G401 (cell line): ENCODE results near the gene CIZ1. TPM values are rescaled to one million over a fixed set of nuclear protein-coding genes. Genes with fewer than 3 reads are reported as not detected.

ENCODE experiments used
- DNase-seq: peaks from one replicate; pipeline ENCODE4 v3.0.0-alpha.2; 2015; ENCODE audit warnings: low spot score
- in situ Hi-C: cut with HindIII; loops from 2 replicates; pipeline ENCODE4 v1.10.0; 2016; ENCODE audit warnings: low sequenced_read_pairs, mixed read lengths
- total RNA-seq: library from RNA; depleted of rRNA; stranded (reverse); fragments of >200 nt; shearing (Covaris generic); gene quantifications from 2 replicates; pipeline ENCODE4 v1.2.3, GENCODE V29; 2014

Gene CIZ1
- total RNA-seq, 1 experiment from 2014 or later: 17.5 TPM

DNA sequence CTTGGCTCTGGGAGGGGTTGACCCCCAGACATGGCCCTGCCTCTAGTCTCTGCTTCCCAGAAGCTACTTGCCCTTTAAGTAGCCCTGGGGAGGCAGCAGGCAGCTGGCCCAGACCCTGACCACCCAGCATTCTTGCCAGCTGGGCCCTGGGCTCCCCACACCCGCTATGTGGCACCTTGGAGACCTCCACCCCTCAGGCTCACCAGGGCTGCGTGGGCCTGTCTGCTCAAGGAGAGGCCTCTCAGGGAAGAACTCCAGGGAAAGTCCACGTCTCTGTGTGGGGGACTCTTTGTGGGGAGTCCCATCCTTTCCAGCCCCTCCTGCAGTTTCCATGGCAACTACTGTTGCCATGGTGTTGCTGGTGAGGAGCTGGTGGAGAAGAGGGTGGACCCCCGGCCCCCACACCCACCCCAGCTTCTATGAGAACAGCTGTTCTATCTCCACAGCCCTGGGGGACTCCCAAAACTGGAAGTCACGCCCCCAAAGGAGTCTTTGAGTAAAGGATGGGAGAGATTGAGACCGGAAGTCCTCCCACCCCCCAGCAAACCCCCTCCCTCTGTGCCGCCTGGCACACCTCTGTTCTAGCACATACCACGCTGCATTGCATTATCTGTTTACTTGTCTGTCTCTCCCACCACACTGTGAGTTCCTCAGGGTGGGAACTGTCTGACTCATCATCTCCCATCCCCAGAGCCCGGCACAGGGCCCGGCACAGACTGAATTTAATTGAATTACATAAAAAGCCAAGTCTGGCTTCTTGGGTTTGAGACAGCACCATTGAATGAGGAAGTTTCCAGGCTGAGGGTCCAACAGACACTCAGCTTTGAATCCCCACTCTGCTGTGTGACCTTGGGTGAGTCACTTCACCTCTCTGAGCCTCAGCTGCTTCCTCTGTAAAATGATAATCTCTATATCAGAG, 24.4 kb upstream of the CIZ1 start:
- in situ Hi-C loops: no loop called here
- peak; percentile 20 for DNase-seq

DNA sequence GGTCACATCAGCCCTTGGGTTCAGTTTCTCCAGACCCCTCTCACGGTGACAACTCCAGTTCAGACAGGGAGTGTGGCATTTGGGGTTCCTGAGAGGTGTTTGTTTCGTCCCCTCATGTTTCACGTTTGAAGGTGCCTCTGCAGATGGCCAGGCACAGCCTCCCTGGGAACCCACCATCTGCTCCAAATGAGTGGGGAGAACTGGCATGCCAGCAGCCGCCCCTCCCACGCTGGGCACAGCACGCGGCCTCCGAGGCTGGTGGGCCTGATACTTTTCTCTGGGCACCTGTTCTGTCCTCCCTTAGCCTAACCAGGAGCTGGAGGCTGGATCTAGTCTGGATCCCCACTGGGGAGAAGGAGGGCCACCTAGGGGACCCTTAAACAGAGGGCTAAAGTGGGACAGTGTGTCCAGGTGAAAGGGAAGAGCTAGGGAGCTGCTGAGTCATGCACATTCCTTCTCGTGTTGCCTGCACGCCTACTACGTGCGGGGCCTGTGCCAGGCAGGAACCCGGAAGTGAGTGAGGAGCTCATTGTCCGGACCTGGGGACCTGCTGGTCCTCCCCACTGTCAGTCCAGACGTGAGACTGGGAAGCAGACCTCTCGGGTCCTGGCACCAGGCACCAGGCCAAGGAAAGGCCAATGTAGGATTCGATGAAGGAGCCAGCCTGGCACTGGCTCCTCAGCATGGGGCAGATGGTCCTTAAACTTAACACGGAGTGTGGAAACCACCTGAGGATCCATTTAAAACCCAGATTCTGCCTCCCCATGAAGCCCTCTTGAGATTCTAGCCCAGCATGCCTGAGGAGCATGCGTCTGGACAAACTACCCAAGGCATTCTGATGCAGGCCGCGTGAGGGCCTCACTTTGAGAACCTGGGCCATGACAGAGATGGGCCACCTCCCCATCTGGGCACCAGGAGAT, 23.5 kb upstream of the CIZ1 start:
- peak; percentile 85 for DNase-seq
- in situ Hi-C loops: no loop called here

DNA sequence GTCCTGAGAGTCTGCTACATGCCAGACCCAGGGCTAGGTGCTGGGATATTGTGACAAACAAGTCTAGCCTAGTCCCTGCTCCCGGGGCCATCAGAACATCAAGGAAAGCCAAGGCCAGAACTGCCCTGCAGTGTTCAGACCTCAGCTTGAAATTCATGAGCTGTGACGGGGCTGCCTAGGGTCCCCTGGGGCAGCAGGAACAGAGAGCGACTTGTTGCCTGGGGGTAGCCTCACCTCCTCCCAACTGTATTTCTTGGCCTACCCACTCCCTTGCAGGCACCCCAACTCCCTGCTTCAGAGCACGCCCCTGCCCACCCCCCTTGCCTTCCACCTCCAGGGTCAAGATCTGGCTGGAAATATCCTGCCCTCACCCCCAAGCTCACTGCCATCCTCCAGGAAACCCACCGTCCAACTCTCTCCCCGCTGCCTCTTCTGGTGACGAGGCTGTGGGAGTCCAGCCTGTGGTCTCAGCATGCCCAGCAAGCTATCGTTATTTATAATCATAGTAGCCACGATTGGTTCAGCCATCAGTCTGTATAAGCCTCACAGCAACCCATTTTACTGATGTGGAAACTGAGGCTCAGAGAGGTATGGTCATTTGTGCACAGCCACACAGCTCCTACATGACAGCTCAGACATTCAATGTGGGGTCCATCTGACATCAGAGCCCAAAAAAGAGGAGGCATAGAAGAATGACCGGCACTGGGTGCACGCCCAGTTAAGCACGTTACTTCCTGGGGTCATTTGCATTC, 22.6 kb upstream of the CIZ1 start:
- in situ Hi-C loops: no loop called here
- DNase-seq: peak; percentile 44

DNA sequence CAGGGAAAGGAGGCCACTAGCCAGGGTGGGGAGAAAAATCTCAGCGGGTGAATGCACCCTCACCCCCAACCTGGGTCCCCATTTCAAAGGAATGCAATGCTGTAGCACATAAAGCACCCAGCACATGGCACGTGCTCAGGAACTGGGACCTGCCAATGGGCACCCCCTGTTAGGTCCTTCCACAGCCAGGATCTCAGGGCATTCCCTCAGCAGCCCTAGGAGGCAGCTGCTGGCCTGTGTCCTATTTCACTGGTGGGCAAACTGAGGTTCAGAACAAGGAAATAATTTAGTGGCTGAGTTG, 20.6 kb upstream of the CIZ1 start:
- no peak for DNase-seq
- in situ Hi-C loops: no loop called here

DNA sequence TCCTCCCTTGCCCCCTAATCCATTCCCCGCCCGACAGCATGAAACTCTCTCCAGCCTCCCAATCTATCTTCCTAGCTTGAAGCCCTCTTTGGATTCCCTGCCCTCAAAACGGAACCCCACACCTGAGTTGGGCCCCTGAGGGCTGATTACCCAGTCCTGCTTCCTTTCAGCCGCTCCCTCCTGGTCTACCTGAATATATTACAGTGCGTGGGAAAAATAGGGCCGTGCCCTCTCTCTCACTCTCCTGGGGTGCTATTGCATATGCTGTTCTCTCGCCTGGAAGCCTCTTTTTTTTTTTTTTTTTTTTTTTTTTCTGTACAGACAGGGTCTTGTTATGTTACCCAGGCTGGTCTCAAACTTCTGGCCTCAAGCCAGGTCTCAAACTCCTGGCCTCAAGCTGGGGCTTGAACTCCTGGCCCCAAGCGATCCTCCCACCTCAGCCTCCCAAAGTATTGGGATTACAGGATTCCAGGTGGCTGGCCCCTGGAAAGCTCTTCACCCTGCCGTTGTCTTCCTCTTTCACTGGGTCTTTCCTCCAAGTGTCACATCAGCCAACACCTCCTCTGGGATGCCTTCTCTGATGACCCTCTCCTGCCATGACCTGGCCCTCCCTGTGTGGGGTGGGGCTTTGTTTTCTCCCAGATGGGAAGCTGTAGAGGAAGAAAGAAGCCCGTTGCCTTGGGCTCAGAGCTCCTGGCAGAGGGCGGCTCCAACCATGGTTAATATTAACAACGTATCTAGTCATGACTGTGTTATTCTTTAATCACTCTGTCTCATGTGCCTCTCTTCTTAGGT, 20.0 kb upstream of the CIZ1 start:
- in situ Hi-C loops: no loop called here
- DNase-seq: peak; percentile 19

DNA sequence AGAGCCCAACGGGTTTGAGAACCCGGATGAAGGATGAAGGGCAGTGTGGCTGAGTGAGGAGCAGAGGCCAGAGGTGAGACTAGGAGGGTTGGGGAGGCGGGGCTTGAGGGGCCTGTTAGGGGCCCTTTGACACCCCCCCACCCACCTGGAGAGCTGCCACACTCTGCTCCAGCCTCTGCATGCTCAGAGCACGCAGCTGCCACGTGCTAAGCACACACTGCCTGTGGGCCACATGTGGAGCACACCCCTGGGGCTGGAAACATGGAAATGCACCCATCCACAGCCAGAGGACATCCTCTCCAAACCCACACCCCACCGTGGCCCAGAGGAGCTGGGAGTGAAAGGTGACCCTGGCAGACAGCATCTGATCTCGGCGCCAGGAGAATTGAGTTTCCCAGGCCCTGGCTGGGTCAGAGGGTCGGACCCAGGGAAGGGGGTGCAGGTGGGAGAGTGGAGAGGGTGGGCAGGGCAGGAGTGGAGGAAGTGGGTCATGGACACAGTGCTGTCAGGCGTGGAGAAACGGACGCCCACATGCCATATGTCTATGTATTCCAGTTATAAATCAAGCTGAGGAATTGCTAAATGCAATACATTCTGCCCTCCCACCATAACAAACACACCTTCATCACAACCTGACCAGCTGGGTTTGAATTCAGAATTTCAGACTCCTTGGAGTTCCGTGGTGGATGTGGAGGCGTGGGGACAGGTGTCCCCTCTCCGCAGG, 17.7 kb upstream of the CIZ1 start:
- in situ Hi-C loops: no loop called here
- DNase-seq: peak; percentile 49

DNA sequence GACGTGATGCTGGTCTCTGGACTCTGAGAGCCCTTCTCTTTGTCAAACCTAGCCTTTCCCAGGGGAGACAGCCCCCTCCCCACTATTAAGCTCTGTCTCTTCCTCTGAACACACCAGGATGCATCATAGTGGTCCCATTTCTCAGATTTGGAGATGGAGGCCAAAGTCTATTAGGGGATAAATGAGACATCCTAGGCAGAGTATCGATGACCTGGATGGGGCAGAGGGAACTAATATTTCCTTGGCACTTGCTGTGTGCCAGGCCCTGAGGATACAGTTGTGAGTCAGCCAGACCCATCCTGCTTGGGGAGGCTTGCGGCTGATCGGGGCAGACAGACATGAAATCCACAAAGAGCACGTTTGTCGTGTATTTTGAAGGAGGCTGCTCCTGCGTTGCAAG, 17.0 kb upstream of the CIZ1 start:
- peak; percentile 13 for DNase-seq
- in situ Hi-C loops: no loop called here

DNA sequence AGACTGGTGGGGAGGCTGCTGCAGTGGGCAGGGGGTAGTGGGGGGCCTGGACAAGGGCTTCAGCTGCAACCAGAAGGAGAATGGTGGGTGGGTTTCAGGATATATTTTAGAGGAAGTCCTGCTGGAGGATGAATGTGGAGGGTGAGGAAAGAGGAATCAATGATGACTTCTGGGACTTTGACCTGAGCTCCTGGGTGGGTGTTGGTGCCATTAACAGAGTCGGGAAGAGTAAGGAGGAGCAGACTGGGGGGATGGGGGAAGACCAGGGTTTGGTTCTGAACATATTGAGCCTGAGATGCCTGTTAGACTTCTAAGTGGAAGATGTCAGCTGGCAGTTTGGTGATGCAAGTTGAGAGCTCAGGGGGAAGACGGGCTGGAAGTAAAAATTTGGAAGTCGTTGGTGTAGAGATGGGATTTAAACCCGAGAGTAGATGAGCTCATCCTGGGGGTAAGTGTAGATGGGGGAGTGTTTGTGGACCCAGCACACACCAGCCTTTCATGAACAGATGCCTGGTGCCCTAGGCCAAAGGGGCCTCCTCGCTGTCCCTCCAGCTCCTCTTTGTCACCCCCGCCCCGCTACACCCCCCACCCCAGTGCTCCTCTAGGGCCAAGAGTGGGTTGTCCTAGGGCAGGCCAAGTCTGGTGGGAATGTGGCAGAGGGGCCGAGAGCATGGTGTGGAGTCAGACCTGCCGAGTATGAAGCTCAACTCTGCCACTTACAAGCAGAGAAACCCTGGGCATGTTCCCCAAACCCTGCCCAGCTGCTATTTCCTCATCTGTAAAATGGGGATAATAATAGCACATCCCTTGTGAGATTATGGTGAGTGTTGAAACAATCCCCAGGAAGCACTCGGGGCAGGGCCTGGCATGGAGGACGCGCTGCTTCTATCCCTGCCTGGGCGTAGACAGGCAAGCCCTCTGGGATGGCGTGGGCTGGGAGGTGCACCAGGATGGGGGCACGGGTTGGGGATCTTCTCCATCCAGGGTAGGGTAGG, 15.8 kb upstream of the CIZ1 start:
- in situ Hi-C loops: no loop called here
- DNase-seq: peak; percentile 35

DNA sequence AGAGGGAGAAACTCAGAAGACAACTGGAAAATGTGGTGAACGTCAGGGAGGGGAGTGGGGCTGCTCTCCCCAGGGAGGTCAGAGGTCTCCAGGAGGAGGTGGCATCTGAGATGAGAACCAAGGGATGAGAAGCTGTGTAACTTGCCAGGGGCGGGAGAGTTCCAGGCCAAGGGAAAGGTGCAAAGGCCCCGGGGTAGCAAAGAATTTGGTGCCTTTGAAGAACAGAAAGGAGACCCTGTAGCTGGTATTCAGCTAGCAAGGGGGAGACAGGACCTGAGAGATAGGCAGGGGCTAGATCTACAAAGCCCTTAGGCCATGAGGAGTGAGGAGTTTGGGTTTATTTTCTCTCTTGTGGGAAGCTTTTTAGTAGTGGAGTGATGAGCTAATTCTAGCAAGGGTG, 15.1 kb upstream of the CIZ1 start:
- in situ Hi-C loops: no loop called here
- DNase-seq: peak; percentile 17

DNA sequence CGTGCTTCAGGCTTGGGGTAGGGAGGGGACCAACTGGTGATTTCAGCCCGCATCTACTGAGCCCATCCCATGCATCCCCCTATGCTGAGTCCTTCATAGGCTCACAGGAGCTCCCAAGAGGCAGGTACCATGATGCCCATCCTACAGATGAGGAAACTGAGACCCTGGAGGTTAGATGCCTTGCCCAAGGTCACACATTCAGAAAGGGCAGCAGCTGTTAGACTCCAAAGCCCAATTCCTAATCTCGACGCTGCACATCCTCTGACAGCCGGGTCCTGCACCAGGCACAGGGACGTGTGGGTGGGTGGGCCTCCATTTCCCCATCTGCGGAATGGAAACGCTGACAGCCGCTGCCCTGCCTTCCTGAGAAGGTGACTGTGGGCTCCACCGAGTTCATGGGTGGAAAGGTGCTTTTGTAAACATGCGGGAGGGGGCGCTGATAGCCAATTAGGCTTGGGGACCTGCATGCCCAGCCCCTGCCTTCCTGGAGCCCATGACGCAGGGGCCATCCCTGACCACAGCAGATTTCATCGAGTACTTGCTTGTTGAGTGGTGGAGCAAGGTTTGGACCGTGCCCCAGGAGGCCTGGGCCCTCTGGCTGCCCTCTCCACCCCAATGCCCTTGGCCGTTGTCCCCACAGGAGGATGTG, 14.0 kb upstream of the CIZ1 start:
- in situ Hi-C loops: no loop called here
- peak; percentile 29 for DNase-seq

DNA sequence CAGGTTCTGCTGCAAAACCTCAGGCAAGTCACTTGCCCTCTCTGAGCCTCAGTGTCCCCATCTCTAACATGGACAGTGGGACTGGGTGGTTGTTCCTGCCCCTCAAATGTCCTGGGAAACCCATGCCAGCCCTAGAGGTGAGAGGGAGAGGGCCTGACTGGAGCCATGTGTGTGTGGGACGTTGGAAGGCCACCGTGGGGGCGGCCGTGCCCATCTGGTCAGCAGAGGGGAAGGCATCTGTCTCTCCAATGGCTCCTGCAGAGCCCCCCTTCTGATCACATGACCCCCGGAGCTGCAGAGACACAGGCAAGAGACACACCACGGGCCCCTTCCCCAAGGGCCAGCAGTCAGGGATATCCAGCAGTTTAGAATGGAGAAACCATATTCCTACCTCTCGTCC, 13.5 kb upstream of the CIZ1 start:
- in situ Hi-C loops: no loop called here

DNA sequence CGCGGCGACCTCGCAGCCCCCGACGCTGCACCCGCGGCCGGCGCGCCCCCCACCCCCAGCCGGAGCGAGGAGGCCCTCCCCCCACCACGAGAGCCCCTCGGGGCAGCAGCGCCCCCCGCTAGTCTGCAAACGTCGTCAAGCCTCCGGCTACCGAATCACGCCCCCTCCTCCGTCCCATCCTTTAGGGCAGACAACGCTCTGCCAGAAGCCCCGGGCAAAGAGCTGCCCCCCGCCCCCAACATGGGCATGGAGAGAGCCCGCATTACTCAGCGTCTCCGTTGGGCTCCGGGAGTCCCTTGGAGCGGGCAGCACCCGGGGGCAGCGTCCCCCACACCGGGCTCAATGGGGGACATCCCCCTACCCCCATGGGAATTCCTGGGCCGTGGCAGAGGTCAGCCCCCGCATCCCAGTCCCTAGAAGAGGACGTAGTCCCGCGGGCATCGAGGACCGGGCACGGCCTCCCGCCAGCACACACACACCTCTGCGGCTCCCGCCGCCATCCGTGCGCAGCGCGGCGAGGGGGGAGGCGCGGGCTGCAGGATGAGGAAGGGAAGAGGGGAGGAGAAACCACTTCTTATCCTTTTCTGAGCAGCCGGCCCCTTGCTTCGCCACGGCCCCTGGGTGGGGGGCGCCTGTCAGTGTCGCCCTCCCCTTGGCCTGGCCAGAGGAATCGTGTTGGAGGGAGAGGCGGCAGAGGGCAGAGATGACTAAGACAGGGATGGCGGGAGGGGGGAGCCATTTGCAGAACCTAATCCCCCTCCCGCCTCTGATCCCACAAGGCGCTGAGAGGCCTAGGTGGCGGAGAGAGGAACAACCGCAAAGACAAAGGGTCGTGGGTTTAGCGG, 12.6 kb upstream of the CIZ1 start:
- in situ Hi-C loops: no loop called here
- peak; percentile 72 for DNase-seq

More for the DNA sequence above, 13.5 kb upstream of the CIZ1 start:
- peak; percentile 61 for DNase-seq

DNA sequence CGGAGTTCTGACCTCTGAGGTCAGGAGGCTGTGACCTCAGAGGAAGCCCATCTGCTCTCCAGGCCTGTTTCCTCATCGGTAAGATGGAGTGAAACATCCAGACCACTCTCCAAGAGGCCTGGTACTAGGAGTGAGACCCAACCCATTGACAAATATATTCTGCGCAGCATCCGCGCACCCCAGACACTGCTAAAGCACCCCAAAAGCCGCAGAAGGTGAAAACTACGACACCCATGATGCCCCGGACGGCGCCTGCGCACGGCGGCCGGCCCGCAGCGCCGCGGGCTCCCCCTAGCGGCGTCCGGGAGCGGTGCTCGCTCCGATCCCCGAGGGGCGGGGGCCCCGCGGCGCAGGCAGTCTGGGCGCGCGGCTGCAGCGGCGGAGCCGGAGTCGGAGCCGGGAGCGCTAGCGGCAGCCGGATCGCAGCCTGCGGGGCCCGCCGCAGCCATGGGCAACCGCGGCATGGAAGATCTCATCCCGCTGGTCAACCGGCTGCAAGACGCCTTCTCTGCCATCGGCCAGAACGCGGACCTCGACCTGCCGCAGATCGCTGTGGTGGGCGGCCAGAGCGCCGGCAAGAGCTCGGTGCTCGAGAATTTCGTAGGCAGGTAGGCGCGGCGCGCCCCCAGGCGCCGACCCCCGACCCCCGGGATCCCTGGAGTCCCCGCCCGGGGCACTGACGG, 11.8 kb upstream of the CIZ1 start, which contains the start of gene DNM1:
DNM1 (plus strand) TSS at position 356 of the 683 bp plus-strand sequence; CDS start at position 448, 92 bp downstream.
- in situ Hi-C loops: no loop called here

DNA sequence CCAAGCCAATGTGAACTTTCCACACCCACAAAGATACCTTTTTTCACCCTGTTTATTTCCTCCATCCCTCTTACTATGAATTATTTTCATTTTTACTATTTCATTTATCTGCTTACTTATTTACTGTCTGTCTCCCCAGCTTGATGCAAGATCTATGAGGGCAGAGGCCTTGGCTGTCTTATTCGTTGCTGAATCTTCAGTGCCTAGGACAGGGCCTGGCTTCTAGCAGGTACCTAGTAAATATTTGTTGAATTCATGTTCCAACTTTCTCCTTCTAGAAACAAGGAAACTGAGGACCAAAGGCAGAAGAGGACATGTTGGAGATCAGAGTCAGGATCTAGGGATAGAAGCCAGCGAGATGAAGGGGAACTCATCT, 11.3 kb upstream of the CIZ1 start:
- in situ Hi-C loops: no loop called here
- DNase-seq: no peak

More for the DNA sequence above, 11.8 kb upstream of the CIZ1 start, which contains the start of gene DNM1:
- DNase-seq: peak; percentile 75
